IMR-90 (cell line): Measurements from ENCODE around the gene OR10A2. TPM values are rescaled to one million over a fixed set of nuclear protein-coding genes. Genes with fewer than 3 reads are reported as not detected.

Experiments used
- ATAC-seq: fragments of 200-7000 bp; cut with Tn5 transposase; 2 replicates; pipeline ENCODE4 v1.9.1; 2020; ENCODE audit warnings: low read depth, mild to moderate bottlenecking, moderate library complexity
- BruUV-seq: library from RNA; stranded (reverse); fragments of 400-500 nt; replicated peaks from 2 replicates; lab custom pipeline; 2021; lab: Mats Ljungman, UMichigan
- CTCF ChIA-PET: fragments of 300-600 bp; formaldehyde crosslinking; extraction: SDS; loops from one replicate; lab custom pipeline; 2021; ENCODE audit warnings: antibody characterized with exemption; lab: Yijun Ruan, JAX
- POLR2A ChIA-PET: fragments of 300-600 bp; sonication (Branson Sonifier 250); formaldehyde crosslinking; loops from one replicate; lab custom pipeline; 2022; ENCODE audit warnings: antibody characterized with exemption; ENCODE audit not compliant: unreplicated experiment; lab: Charles Lee
- DNase-seq: peaks from one replicate; pipeline ENCODE4 v3.0.0; 2013
- H2AFZ ChIP-seq: replicated peaks from 2 replicates; pipeline ENCODE3; 2013; ENCODE audit warnings: low read length, mild to moderate bottlenecking; ENCODE audit not compliant: poor library complexity
- H2AK5ac ChIP-seq: 2 replicates; pipeline ENCODE4 v1.6.1; 2013; ENCODE audit warnings: low read depth, low read length, inconsistent platforms
- H2AK9ac ChIP-seq: replicated peaks from 2 replicates; pipeline ENCODE3; 2013; ENCODE audit warnings: mild to moderate bottlenecking, low read depth, low read length, moderate library complexity; ENCODE audit not compliant: poor library complexity
- H2BK120ac ChIP-seq: 2 replicates; pipeline ENCODE4 v1.6.1; 2013; ENCODE audit warnings: low read depth, low read length, inconsistent platforms
- H2BK15ac ChIP-seq: 3 replicates; pipeline ENCODE4 v1.6.1; 2013; ENCODE audit warnings: low read depth, low read length, inconsistent platforms
- H2BK20ac ChIP-seq: 2 replicates; pipeline ENCODE4 v1.6.1; 2013; ENCODE audit warnings: low read depth, mild to moderate bottlenecking, inconsistent platforms, low read length, moderate library complexity
- H2BK5ac ChIP-seq: 2 replicates; pipeline ENCODE4 v1.6.1; 2013; ENCODE audit warnings: mild to moderate bottlenecking, low read depth, low read length, inconsistent platforms; ENCODE audit not compliant: poor library complexity, severe bottlenecking
- H3K14ac ChIP-seq: replicated peaks from 2 replicates; pipeline ENCODE4 v1.6.1; 2013; ENCODE audit warnings: low read depth, low read length, inconsistent platforms
- H3K18ac ChIP-seq: 2 replicates; pipeline ENCODE4 v1.6.1; 2013; ENCODE audit warnings: low read depth, low read length, control low read depth
- H3K23ac ChIP-seq: 2 replicates; pipeline ENCODE4 v1.6.1; 2013; ENCODE audit warnings: low read depth, low read length, inconsistent platforms
- H3K27ac ChIP-seq: 2 replicates; pipeline ENCODE4 v1.5.1; 2013; ENCODE audit warnings: mild to moderate bottlenecking, control low read depth, low read length; ENCODE audit not compliant: insufficient read depth
- H3K27me3 ChIP-seq: 2 replicates; pipeline ENCODE4 v1.6.1; 2013; ENCODE audit warnings: low read length; ENCODE audit not compliant: control insufficient read depth, insufficient read depth
- H3K36me3 ChIP-seq: 2 replicates; pipeline ENCODE4 v1.6.1; 2013; ENCODE audit warnings: low read length, mixed read lengths; ENCODE audit not compliant: control insufficient read depth, insufficient read depth
- H3K4ac ChIP-seq: 2 replicates; pipeline ENCODE4 v1.6.1; 2013; ENCODE audit warnings: low read depth, low read length, inconsistent platforms
- H3K4me1 ChIP-seq: 2 replicates; pipeline ENCODE4 v1.6.1; 2013; ENCODE audit warnings: low read length, mixed read lengths; ENCODE audit not compliant: control insufficient read depth, insufficient read depth
- H3K4me2 ChIP-seq: 2 replicates; pipeline ENCODE4 v1.6.1; 2013; ENCODE audit warnings: low read depth, mild to moderate bottlenecking, control low read depth, low read length, moderate library complexity
- H3K4me3 ChIP-seq: 2 replicates; pipeline ENCODE4 v1.5.1; 2013; ENCODE audit warnings: low read depth, mild to moderate bottlenecking, control low read depth, low read length, moderate library complexity; ENCODE audit not compliant: insufficient read depth
- H3K56ac ChIP-seq: 2 replicates; pipeline ENCODE4 v1.6.1; 2013; ENCODE audit warnings: low read length, inconsistent platforms; ENCODE audit not compliant: insufficient read depth; ENCODE audit errors: extremely low read depth
- H3K79me1 ChIP-seq, 2 experiments: 2 replicates each; pipeline ENCODE4 v1.6.1; 2013; ENCODE audit warnings: low read length in 2 of 2, inconsistent platforms in 1 of 2, low read depth in 1 of 2
- H3K9ac ChIP-seq: 2 replicates; pipeline ENCODE4 v1.6.1; 2013; ENCODE audit warnings: low read depth, low read length, control low read depth
- H3K9me1 ChIP-seq: 2 replicates; pipeline ENCODE4 v1.6.1; 2013; ENCODE audit warnings: low read length, inconsistent platforms; ENCODE audit not compliant: insufficient read depth
- H3K9me3 ChIP-seq: 2 replicates; pipeline ENCODE4 v1.6.1; 2013; ENCODE audit warnings: low read length; ENCODE audit not compliant: control insufficient read depth, insufficient read depth
- H4K20me1 ChIP-seq: 2 replicates; pipeline ENCODE4 v1.6.1; 2013; ENCODE audit warnings: low read length, inconsistent platforms; ENCODE audit not compliant: insufficient read depth
- H4K5ac ChIP-seq: 2 replicates; pipeline ENCODE4 v1.6.1; 2013; ENCODE audit warnings: mild to moderate bottlenecking, low read depth, low read length, control low read depth
- H4K8ac ChIP-seq, 2 experiments: 2 replicates each; pipeline ENCODE4 v1.6.1; 2013; ENCODE audit warnings: low read depth in 2 of 2, low read length in 2 of 2, control low read depth in 1 of 2, inconsistent platforms in 1 of 2
- H4K91ac ChIP-seq: 2 replicates; pipeline ENCODE4 v1.6.1; 2013; ENCODE audit warnings: low read depth, low read length, inconsistent platforms; ENCODE audit not compliant: insufficient read depth
- MAZ ChIP-seq: IDR thresholded peaks from 2 replicates; pipeline ENCODE4 v1.6.1; 2012; ENCODE audit warnings: low read depth, mild to moderate bottlenecking, low read length, improper control_type of control experiment, moderate library complexity, borderline replicate concordance
- USF2 ChIP-seq: fragments of 150-350 bp; IDR thresholded peaks from 2 replicates; pipeline ENCODE4 v1.6.1; 2017; ENCODE audit warnings: mild to moderate bottlenecking, antibody characterized with exemption, low read length, low read depth
- WGBS, 2 experiments: methylation state at CpG; one replicate each; pipeline versions ENCODE4 v1.1.5 to v1.1.7; 2013; ENCODE audit warnings: missing lambda C conversion rate in 2 of 2; ENCODE audit not compliant: insufficient read length in 1 of 2; ENCODE audit errors: extremely low coverage in 2 of 2; 5-methylcytosine and 5-hydroxymethylcytosine counted together
- dilution Hi-C: fragments of 300-500 bp; cut with HindIII; formaldehyde crosslinking; loops from one replicate; pipeline ENCODE4 v1.14.3; 2018; ENCODE audit warnings: low sequenced_read_pairs; ENCODE audit not compliant: unreplicated experiment
- in situ Hi-C: fragments of 300-500 bp; cut with MboI; formaldehyde crosslinking; loops from 3 replicates; pipeline ENCODE4 v1.14.3; 2019; ENCODE audit warnings: low sequenced_read_pairs, inconsistent platforms, mixed read lengths
- intact Hi-C: fragments of 100-400 bp; cut with micrococcal nuclease; formaldehyde crosslinking; loops from 2 replicates; pipeline ENCODE4 v1.10.0; 2022
- polyA plus RNA-seq, 3 experiments: library from polyadenylated mRNA; depleted of rRNA; stranded (reverse); fragments of >200 nt; gene quantifications; 2 replicates each; pipeline ENCODE4 v1.2.3, GENCODE V29; 2012; ENCODE audit warnings: low replicate concordance in 1 of 3
- total RNA-seq: library from RNA; depleted of rRNA; stranded (reverse); fragments of >200 nt; gene quantifications from 2 replicates; pipeline ENCODE4 v1.2.3, GENCODE V29; 2012

Gene OR10A2
- total and polyA plus RNA-seq, 2 of the 4 experiments (the other 2 are of a cell fraction) = not detected

GRCh38 chr11:6911948-6912347 lies 49.1 kb downstream of the OR10A2 start:
- H3K27me3 ChIP-seq = no peaks in the 10 kb centered on the region
- H2BK5ac ChIP-seq = no peak overlapping the region
- H2BK120ac ChIP-seq = no peak overlapping the region
- no peak overlapping the region for H2BK15ac ChIP-seq
- H3K79me1 ChIP-seq = no peaks in the 10 kb centered on the region
- no peak overlapping the region for H3K4me2 ChIP-seq
- POLR2A ChIA-PET = no interaction called here
- H3K9me3 ChIP-seq = no peaks in the 10 kb centered on the region
- no peak overlapping the region for H3K56ac ChIP-seq
- H2AK9ac ChIP-seq = no peak overlapping the region
- no peak overlapping the region for H2AK5ac ChIP-seq
- no peak overlapping the region for H2BK20ac ChIP-seq
- dilution Hi-C loops (no loop called here), intact Hi-C loops (no loop called here), in situ Hi-C loops (no loop called here)
- no peaks in the 10 kb centered on the region for H4K20me1 ChIP-seq
- no peak overlapping the region for H2AFZ ChIP-seq
- no peaks in the 10 kb centered on the region for H3K36me3 ChIP-seq
- H4K8ac ChIP-seq = no peak overlapping the region
- no peak overlapping the region for H3K9ac ChIP-seq
- H3K27ac ChIP-seq = no peak overlapping the region
- no peak overlapping the region for H4K5ac ChIP-seq
- H4K91ac ChIP-seq = no peak overlapping the region
- no peak for ATAC-seq
- no peak overlapping the region for H3K4me3 ChIP-seq
- CTCF ChIA-PET = no interaction called here
- peak; percentile 68 for DNase-seq
- no peak for TF ChIP-seq MAZ
- TF ChIP-seq USF2 = 0 out of 2 replicates have a peak, but pooled peaks have one; percentile 30
- no peak overlapping the region for H3K14ac ChIP-seq
- H3K18ac ChIP-seq = no peak overlapping the region
- BruUV-seq = no TSS peak
- no CpG with 5 or more reads among the region's 3 CpGs for WGBS, 2 experiments
- H3K9me1 ChIP-seq = no peaks in the 10 kb centered on the region
- no peak overlapping the region for H3K4ac ChIP-seq
- no peak overlapping the region for H3K23ac ChIP-seq
- H3K4me1 ChIP-seq = no peaks in the 10 kb centered on the region
